HepG2 (cell line): ENCODE data around the gene IL1A. TPM values are rescaled to one million over a fixed set of nuclear protein-coding genes. Genes with fewer than 3 reads are reported as not detected.

Experiments used
- ATAC-seq: fragments of 200-7000 bp; cut with Tn5 transposase; 3 replicates; pipeline ENCODE4 v1.9.1; 2020; ENCODE audit warnings: mild to moderate bottlenecking, moderate library complexity
- BruUV-seq: library from RNA; stranded (reverse); fragments of 400-500 nt; replicated peaks from 2 replicates; lab custom pipeline; 2021; lab: Mats Ljungman, UMichigan
- CTCF ChIA-PET: fragments of 300-600 bp; formaldehyde crosslinking; extraction: SDS; loops from one replicate; lab custom pipeline; 2021; ENCODE audit warnings: low total read pairs, inconsistent platforms, low intra/inter-chr PET ratio; lab: Yijun Ruan, JAX
- POLR2A ChIA-PET: fragments of 350-600 bp; sonication (Branson Sonifier 250); formaldehyde crosslinking; loops from one replicate; lab custom pipeline; 2020; ENCODE audit warnings: antibody characterized with exemption, inconsistent platforms; lab: Yijun Ruan, JAX
- DNase-seq: peaks from one replicate; pipeline ENCODE4 v3.0.0-alpha.2; 2015; ENCODE audit warnings: low spot score
- FAIRE-seq: peaks from 3 replicates; lab custom pipeline; 2011; peaks lifted over from hg19 to GRCh38; lab: Jason Lieb, UNC
- H2AFZ ChIP-seq: one replicate; pipeline ENCODE4 v1.6.1; 2011; ENCODE audit warnings: low read length, inconsistent platforms
- H3K27ac ChIP-seq: fragments of 300-600 bp; 3 replicates; pipeline ENCODE4 v1.8.0; 2011; ENCODE audit warnings: mixed run types, mild to moderate bottlenecking, mixed read lengths, low read length, inconsistent platforms; ENCODE audit not compliant: insufficient read depth; ENCODE audit errors: extremely low read length
- H3K27me3 ChIP-seq, 2 experiments: fragments of 200-600 bp in 1 of 2; 2 replicates in 1 of 2; 3 replicates in 1 of 2; pipeline versions ENCODE4 v1.6.0 to v1.8.0; 2011; ENCODE audit warnings: low read length in 2 of 2, mild to moderate bottlenecking in 2 of 2, moderate library complexity in 2 of 2, inconsistent platforms in 1 of 2; ENCODE audit not compliant: insufficient read depth in 2 of 2, control insufficient read depth in 1 of 2
- H3K36me3 ChIP-seq, 2 experiments: fragments of 200-600 bp in 1 of 2; replicated peaks in 1 of 2; 2 replicates in 1 of 2; 3 replicates in 1 of 2; pipeline versions ENCODE4 v1.5.1 to v1.8.0; 2011; ENCODE audit warnings: low read length in 2 of 2, inconsistent platforms in 1 of 2; ENCODE audit not compliant: insufficient read depth in 2 of 2, control insufficient read depth in 1 of 2
- H3K4me1 ChIP-seq: 2 replicates; pipeline ENCODE4 v1.5.1; 2012; ENCODE audit warnings: low read length, inconsistent platforms; ENCODE audit not compliant: insufficient read depth
- H3K4me2 ChIP-seq: 2 replicates; pipeline ENCODE4 v1.6.0; 2011; ENCODE audit warnings: low read depth, low read length, inconsistent platforms
- H3K4me3 ChIP-seq, 3 experiments: fragments of 200-600 bp in 1 of 3; sonication (generic), shearing (Covaris generic) in 1 of 3; replicated peaks in 1 of 3; 2 replicates each; pipeline ENCODE4 v1.5.1; 2011 to 2016; ENCODE audit warnings: low read length in 3 of 3, inconsistent platforms in 2 of 3, low read depth in 2 of 3, mild to moderate bottlenecking in 2 of 3, control low read depth in 1 of 3, mixed read lengths in 1 of 3; ENCODE audit not compliant: insufficient read depth in 1 of 3
- H3K79me2 ChIP-seq: one replicate; pipeline ENCODE4 v1.6.1; 2011; ENCODE audit warnings: low read length, inconsistent platforms; ENCODE audit not compliant: insufficient read depth
- H3K9ac ChIP-seq: 2 replicates; pipeline ENCODE4 v1.6.0; 2011; ENCODE audit warnings: mild to moderate bottlenecking, low read depth, low read length, inconsistent platforms; ENCODE audit not compliant: insufficient read depth
- H3K9me3 ChIP-seq: 2 replicates; pipeline ENCODE4 v1.5.1; 2012; ENCODE audit warnings: mild to moderate bottlenecking, low read length
- H4K20me1 ChIP-seq: 2 replicates; pipeline ENCODE4 v1.6.0; 2011; ENCODE audit warnings: inconsistent platforms, mild to moderate bottlenecking, low read length, moderate library complexity; ENCODE audit not compliant: insufficient read depth
- SNAPC4 ChIP-seq: sonication (generic); formaldehyde crosslinking; IDR thresholded peaks from 2 replicates; pipeline ENCODE4 v1.4.0; 2020; ENCODE audit warnings: mild to moderate bottlenecking, missing genetic modification reagents
- TRIM22 ChIP-seq: fragments of 450-650 bp; IDR thresholded peaks from 2 replicates; pipeline ENCODE4 v1.6.1; 2017
- WGBS: methylation state at CpG from one replicate; pipeline ENCODE4 v1.1.6; 2017; ENCODE audit warnings: low lambda C conversion rate; 5-methylcytosine and 5-hydroxymethylcytosine counted together
- in situ Hi-C: cut with HindIII; loops from 2 replicates; pipeline ENCODE4 v1.10.0; 2017; ENCODE audit warnings: low pct_unique_long_range_greater_than_20kb; ENCODE audit not compliant: extremely low pct_ligation_motif_present
- intact Hi-C: fragments of 100-400 bp; cut with micrococcal nuclease; formaldehyde crosslinking; loops from one replicate; pipeline ENCODE4 v1.10.0; 2022; ENCODE audit not compliant: unreplicated experiment
- polyA plus RNA-seq, 8 experiments: library from polyadenylated mRNA; depleted of rRNA in 3 of 8; stranded (reverse) in 7 of 8; unstranded in 1 of 8; fragments of >200 nt; fragmentation: Illumina TruSeq in 4 of 8; extraction: Trizol in 4 of 8; gene quantifications; 2 replicates each; pipeline versions ENCODE4 v1.2.1 to v1.2.3, GENCODE V29; 2011 to 2016; ENCODE audit warnings: low read depth in 4 of 8, missing spikeins in 1 of 8, mixed read lengths in 1 of 8; ENCODE audit not compliant: insufficient read depth in 1 of 8
- total RNA-seq, 5 experiments: library from RNA; depleted of rRNA; stranded (reverse); fragments of >200 nt; fragmentation: Illumina TruSeq; extraction: Trizol; gene quantifications; 2 replicates each; pipeline ENCODE4 v1.2.3, GENCODE V29; 2016; ENCODE audit warnings: low read depth in 1 of 5

The IL1A gene
- total and polyA plus RNA-seq, 2 of the 13 experiments (the other 11 are each of a cell fraction or from before 2014, with no cell fraction given), result not detected

GRCh38 chr2:112827009-112827408, 42.7 kb upstream of the IL1A start (continued):
- no peak for TF ChIP-seq SNAPC4 (CRISPR knock-in tag)

GRCh38 chr2:112825706-112826105, 41.4 kb upstream of the IL1A start:
- ATAC-seq, result no peak
- no peak for DNase-seq
- intact Hi-C loops, result no loop called here
- no peak overlapping the region for H2AFZ ChIP-seq
- no peaks in the 10 kb centered on the region for H3K36me3 ChIP-seq
- H3K9ac ChIP-seq, result no peak overlapping the region
- H4K20me1 ChIP-seq, result no peaks in the 10 kb centered on the region
- no peaks in the 10 kb centered on the region for H3K9me3 ChIP-seq
- H3K27me3 ChIP-seq, result no peaks in the 10 kb centered on the region
- H3K4me1 ChIP-seq, result peaks cover 21% of the 10 kb centered on the region
- CTCF ChIA-PET, result no interaction called here
- WGBS, result 95% methylated on average over 2 of the region's 2 CpGs
- in situ Hi-C loops, result no loop called here
- H3K27ac ChIP-seq, result no peak overlapping the region
- no TSS peak for BruUV-seq
- no peak overlapping the region for H3K4me2 ChIP-seq
- no peak for TF ChIP-seq TRIM22
- H3K4me3 ChIP-seq, result no peak overlapping the region
- no peaks in the 10 kb centered on the region for H3K79me2 ChIP-seq
- no peak for FAIRE-seq
- POLR2A ChIA-PET, result no interaction called here
